Activated CD4-positive, alpha-beta T cell treated with anti-CD3 and anti-CD28 coated beads, Interleukin-2, amount 10 ng/mL, durations not matched to agents 24 days and 14 days (primary cell): ENCODE data around the gene TADA2A. TPM values are rescaled to one million over a fixed set of nuclear protein-coding genes. Genes with fewer than 3 reads are reported as not detected.
"Not testable (repeated sequence)": the region's sequence is repeated elsewhere in the genome, so short reads cannot be mapped to it uniquely, and the experiment has no call there.

Experiments
- DNase-seq: peaks from one replicate; pipeline ENCODE4 v3.0.0; 2022
- H3K27ac Mint-ChIP-seq: one replicate; pipeline ENCODE4 v1.8.0; 2022; ENCODE audit warnings: mild to moderate bottlenecking, mixed read lengths
- H3K27me3 Mint-ChIP-seq: one replicate; pipeline ENCODE4 v1.8.0; 2022; ENCODE audit warnings: mixed read lengths
- H3K36me3 Mint-ChIP-seq: one replicate; pipeline ENCODE4 v1.8.0; 2022; ENCODE audit warnings: low read depth, mild to moderate bottlenecking, mixed read lengths
- H3K4me1 Mint-ChIP-seq: one replicate; pipeline ENCODE4 v1.8.0; 2021; ENCODE audit warnings: mixed read lengths
- H3K4me3 Mint-ChIP-seq: one replicate; pipeline ENCODE4 v1.8.0; 2022; ENCODE audit warnings: mild to moderate bottlenecking, moderate library complexity, mixed read lengths
- H3K9me3 Mint-ChIP-seq: one replicate; pipeline ENCODE4 v1.8.0; 2021; ENCODE audit warnings: mixed read lengths
- intact Hi-C: fragments of 100-400 bp; cut with micrococcal nuclease; formaldehyde crosslinking; loops from one replicate; pipeline ENCODE4 v1.15.1; 2023
- total RNA-seq: library from RNA; stranded (reverse); gene quantifications from 2 replicates; pipeline ENCODE4 v1.2.3, GENCODE V29; 2022

TADA2A gene
- total RNA-seq, 1 donor from 2014 or later: 46.7 TPM

GRCh38 chr17:37457801-37458200 lies 51.1 kb downstream of the TADA2A start:
- H3K27ac Mint-ChIP-seq, intact Hi-C loops, H3K4me3 Mint-ChIP-seq, DNase-seq, H3K27me3 Mint-ChIP-seq, H3K9me3 Mint-ChIP-seq, H3K4me1 Mint-ChIP-seq: not testable (repeated sequence)
- H3K36me3 Mint-ChIP-seq: peaks cover 32% of the 10 kb centered on the region

- Mint-ChIP-seq H3K27me3 (no peaks in the 10 kb centered on the region), H3K36me3 (peaks cover 30% of the 10 kb centered on the region), H3K4me1 (peaks cover 9% of the 10 kb centered on the region), H3K4me3 (no peak overlapping the region), H3K27ac (no peak overlapping the region), H3K9me3 (no peaks in the 10 kb centered on the region)
- intact Hi-C loops: no loop called here
- DNase-seq: no peak
Measured at GRCh38 chr17:37458805-37459204, 52.1 kb downstream of the TADA2A start.

- H3K27me3 Mint-ChIP-seq: no peaks in the 10 kb centered on the region
- intact Hi-C loops: no loop called here
- H3K9me3 Mint-ChIP-seq: no peaks in the 10 kb centered on the region
- peaks cover 18% of the 10 kb centered on the region for H3K4me1 Mint-ChIP-seq
- peak overlapping the region; percentile 74 for H3K27ac Mint-ChIP-seq
- peaks cover 45% of the 10 kb centered on the region for H3K36me3 Mint-ChIP-seq
- H3K4me3 Mint-ChIP-seq: no peak overlapping the region
- DNase-seq: no peak
Measured at GRCh38 chr17:37461668-37462067, 55.0 kb downstream of the TADA2A start.

- H3K36me3 Mint-ChIP-seq: peaks cover 49% of the 10 kb centered on the region
- no peaks in the 10 kb centered on the region for H3K27me3 Mint-ChIP-seq
- H3K9me3 Mint-ChIP-seq: no peaks in the 10 kb centered on the region
- intact Hi-C loops: no loop called here
- peaks cover 18% of the 10 kb centered on the region for H3K4me1 Mint-ChIP-seq
- H3K27ac Mint-ChIP-seq: no peak overlapping the region
- DNase-seq: no peak
- no peak overlapping the region for H3K4me3 Mint-ChIP-seq
Measured at GRCh38 chr17:37462492-37462891, 55.8 kb downstream of the TADA2A start.

GRCh38 chr17:37463039-37463438 lies 56.4 kb downstream of the TADA2A start:
- Mint-ChIP-seq H3K36me3 (peaks cover 50% of the 10 kb centered on the region), H3K9me3 (no peaks in the 10 kb centered on the region), H3K27me3 (no peaks in the 10 kb centered on the region), H3K4me1 (peaks cover 18% of the 10 kb centered on the region), H3K27ac (no peak overlapping the region), H3K4me3 (no peak overlapping the region)
- DNase-seq: no peak
- intact Hi-C loops: no loop called here

GRCh38 chr17:37465069-37465616 lies 58.5 kb downstream of the TADA2A start:
- peaks cover 46% of the 10 kb centered on the region for H3K36me3 Mint-ChIP-seq
- intact Hi-C loops: no loop called here
- H3K27me3 Mint-ChIP-seq: no peaks in the 10 kb centered on the region
- H3K4me1 Mint-ChIP-seq: peaks cover 18% of the 10 kb centered on the region
- no peak overlapping the region for H3K27ac Mint-ChIP-seq
- no peak for DNase-seq
- H3K9me3 Mint-ChIP-seq: no peaks in the 10 kb centered on the region
- no peak overlapping the region for H3K4me3 Mint-ChIP-seq

- H3K36me3 Mint-ChIP-seq: peaks cover 52% of the 10 kb centered on the region
- H3K9me3 Mint-ChIP-seq: no peaks in the 10 kb centered on the region
- intact Hi-C loops: no loop called here
- no peak for DNase-seq
- no peak overlapping the region for H3K4me3 Mint-ChIP-seq
- H3K4me1 Mint-ChIP-seq: peaks cover 13% of the 10 kb centered on the region
- H3K27ac Mint-ChIP-seq: no peak overlapping the region
- H3K27me3 Mint-ChIP-seq: no peaks in the 10 kb centered on the region
Measured at GRCh38 chr17:37466471-37466870, 59.8 kb downstream of the TADA2A start.

- Mint-ChIP-seq H3K4me1 (peaks cover 8% of the 10 kb centered on the region), H3K4me3 (no peak overlapping the region), H3K27ac (no peak overlapping the region), H3K36me3 (peaks cover 57% of the 10 kb centered on the region), H3K27me3 (no peaks in the 10 kb centered on the region), H3K9me3 (no peaks in the 10 kb centered on the region)
- DNase-seq: no peak
- intact Hi-C loops: no loop called here
Measured at GRCh38 chr17:37470181-37470580, 63.5 kb downstream of the TADA2A start.

- no peak for DNase-seq
- Mint-ChIP-seq H3K4me1 (no peaks in the 10 kb centered on the region), H3K36me3 (peaks cover 56% of the 10 kb centered on the region), H3K4me3 (no peak overlapping the region), H3K27ac (no peak overlapping the region), H3K27me3 (no peaks in the 10 kb centered on the region), H3K9me3 (no peaks in the 10 kb centered on the region)
- intact Hi-C loops: no loop called here
Measured at GRCh38 chr17:37475731-37476420, 69.2 kb downstream of the TADA2A start.

GRCh38 chr17:37476431-37477120 lies 69.9 kb downstream of the TADA2A start:
- H3K4me1 Mint-ChIP-seq: no peaks in the 10 kb centered on the region
- no peak overlapping the region for H3K27ac Mint-ChIP-seq
- H3K4me3 Mint-ChIP-seq: no peak overlapping the region
- no peaks in the 10 kb centered on the region for H3K27me3 Mint-ChIP-seq
- H3K9me3 Mint-ChIP-seq: no peaks in the 10 kb centered on the region
- intact Hi-C loops: no loop called here
- no peak for DNase-seq
- H3K36me3 Mint-ChIP-seq: peaks cover 54% of the 10 kb centered on the region

GRCh38 chr17:37478187-37478586 lies 71.5 kb downstream of the TADA2A start:
- Mint-ChIP-seq H3K36me3 (peaks cover 50% of the 10 kb centered on the region), H3K9me3 (no peaks in the 10 kb centered on the region), H3K27me3 (no peaks in the 10 kb centered on the region), H3K27ac (no peak overlapping the region), H3K4me1 (peaks cover 1% of the 10 kb centered on the region), H3K4me3 (no peak overlapping the region)
- DNase-seq: no peak
- intact Hi-C loops: no loop called here

GRCh38 chr17:37479025-37479424 lies 72.3 kb downstream of the TADA2A start:
- Mint-ChIP-seq H3K4me1 (peaks cover 9% of the 10 kb centered on the region), H3K9me3 (no peaks in the 10 kb centered on the region), H3K36me3 (peaks cover 47% of the 10 kb centered on the region), H3K27ac (no peak overlapping the region), H3K27me3 (no peaks in the 10 kb centered on the region), H3K4me3 (no peak overlapping the region)
- intact Hi-C loops: no loop called here
- no peak for DNase-seq

- Mint-ChIP-seq H3K36me3 (peaks cover 43% of the 10 kb centered on the region), H3K4me3 (no peak overlapping the region), H3K4me1 (peaks cover 9% of the 10 kb centered on the region), H3K27ac (no peak overlapping the region), H3K27me3 (no peaks in the 10 kb centered on the region), H3K9me3 (no peaks in the 10 kb centered on the region)
- intact Hi-C loops: no loop called here
- DNase-seq: no peak
Measured at GRCh38 chr17:37480427-37480826, 73.7 kb downstream of the TADA2A start.

- intact Hi-C loops: no loop called here
- DNase-seq: no peak
- H3K9me3 Mint-ChIP-seq: no peaks in the 10 kb centered on the region
- peaks cover 37% of the 10 kb centered on the region for H3K36me3 Mint-ChIP-seq
- H3K4me3 Mint-ChIP-seq: no peak overlapping the region
- no peak overlapping the region for H3K27ac Mint-ChIP-seq
- H3K27me3 Mint-ChIP-seq: no peaks in the 10 kb centered on the region
- peaks cover 9% of the 10 kb centered on the region for H3K4me1 Mint-ChIP-seq
Measured at GRCh38 chr17:37481001-37481665, 74.4 kb downstream of the TADA2A start.
